NCI-H1694 (cell line): Measurements from ENCODE around the gene CX3CR1.
"Not testable (repeated sequence)": the region's sequence is repeated elsewhere in the genome, so short reads cannot be mapped to it uniquely, and the experiment has no call there.

Source experiments
- DNase-seq: peaks from one replicate; lab custom pipeline; 2025; lab: John Stamatoyannopoulos, UW

CX3CR1 gene

DNA sequence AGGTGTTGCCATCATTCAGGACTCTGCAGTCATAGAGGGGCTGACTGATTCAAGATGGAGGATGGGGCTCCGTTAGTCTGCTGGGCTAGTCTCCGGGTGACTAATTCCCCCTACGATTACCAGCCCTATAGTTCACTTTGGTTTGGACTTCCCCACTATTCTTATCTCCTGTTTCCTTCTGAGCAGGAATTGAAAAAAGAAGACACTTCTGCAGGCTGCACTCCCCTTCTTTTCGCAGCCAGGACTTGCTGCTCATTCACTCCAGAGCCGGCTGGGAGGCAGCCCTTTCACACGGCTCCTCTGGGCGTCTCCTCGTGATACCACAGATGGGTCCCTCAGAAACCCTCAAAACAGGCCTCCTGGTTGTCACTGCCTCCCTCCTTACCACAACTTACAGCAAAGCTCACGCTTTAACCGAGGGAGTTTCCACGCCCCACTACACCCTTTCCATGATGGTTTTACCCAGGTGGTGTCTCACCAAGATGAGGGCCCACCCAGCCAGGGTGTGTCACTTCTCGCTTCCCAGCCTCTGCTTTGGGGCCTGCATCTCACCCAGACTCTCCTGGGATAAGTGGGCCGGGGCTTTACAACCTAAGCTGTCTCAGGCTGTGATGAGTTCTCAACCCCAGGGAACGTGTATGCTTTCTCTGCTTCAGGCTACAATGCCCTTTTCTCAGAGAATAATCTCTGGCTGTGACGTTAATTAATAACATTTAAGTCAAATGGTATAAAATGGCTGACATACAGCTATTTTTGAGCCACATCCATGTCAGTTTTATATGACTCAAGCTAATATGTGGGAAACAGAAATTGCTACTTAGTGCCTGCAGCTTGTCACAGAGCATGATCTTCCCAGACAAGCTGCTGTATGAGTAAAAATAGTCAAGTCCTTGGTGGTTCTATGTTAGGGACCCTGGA lies 11.9 kb downstream of the CX3CR1 start:
- DNase-seq, result no peak

DNA sequence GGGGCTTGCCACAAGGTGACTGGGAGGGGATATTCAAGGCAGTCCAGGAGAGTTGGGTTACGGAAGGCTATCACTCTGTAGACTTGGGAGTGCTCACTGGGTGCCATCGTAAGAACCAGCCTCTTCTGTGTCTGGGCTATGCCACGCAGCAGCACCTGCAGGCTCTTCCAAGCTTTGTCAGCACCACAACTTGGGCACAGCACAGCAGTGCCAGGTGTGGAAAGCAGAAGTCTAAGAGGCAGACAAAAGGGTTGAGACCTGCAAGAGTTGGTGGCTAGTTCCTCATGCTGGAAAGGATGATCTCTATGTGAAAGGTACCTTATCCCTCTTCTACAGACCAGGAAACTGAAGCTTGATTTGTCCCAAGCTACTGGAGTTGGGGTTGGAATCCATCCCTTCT lies 15.8 kb downstream of the CX3CR1 start:
- DNase-seq, result no peak

GRCh38 chr3:39263576-39263975 lies 16.3 kb downstream of the CX3CR1 start:
- no peak for DNase-seq

DNA sequence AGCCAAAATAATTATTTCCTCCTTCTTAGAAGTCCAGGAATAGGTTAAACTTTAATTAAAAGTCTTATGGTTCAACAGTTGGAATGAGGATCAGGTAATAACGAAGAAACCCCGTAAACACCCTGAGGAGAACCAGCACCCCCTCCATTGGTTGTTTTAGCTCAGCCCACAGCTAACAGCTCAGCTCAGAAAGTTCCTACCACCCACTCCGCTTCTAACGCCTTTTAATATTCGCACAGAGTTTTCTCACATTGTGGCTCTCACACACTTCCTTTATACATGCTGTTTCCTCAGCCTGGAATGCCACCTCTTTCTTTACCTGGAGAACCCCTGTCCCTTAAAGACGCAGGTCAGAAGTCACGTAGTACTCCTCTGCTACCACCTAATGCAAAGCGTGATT lies 17.0 kb downstream of the CX3CR1 start:
- no peak for DNase-seq

GRCh38 chr3:39261726-39262125 lies 18.1 kb downstream of the CX3CR1 start:
- DNase-seq, result no peak

DNA sequence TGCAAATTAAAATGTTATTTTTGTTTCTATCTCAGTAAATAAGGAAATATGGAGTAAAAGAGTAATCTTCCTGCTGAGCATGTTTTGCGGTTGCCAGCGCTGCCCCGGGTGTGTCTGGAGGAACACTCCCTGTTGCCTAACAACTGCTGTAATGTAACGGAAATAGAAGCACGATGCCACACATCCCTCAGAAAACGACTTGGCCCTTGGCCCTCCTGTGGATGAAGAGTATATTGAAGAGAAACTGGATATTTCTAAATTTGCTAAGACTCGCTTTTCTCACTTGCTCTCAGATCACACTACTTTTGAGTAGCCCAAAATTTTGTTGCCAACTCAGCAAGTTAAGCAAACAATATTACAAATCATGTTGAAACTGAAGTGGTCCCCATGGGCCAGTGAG lies 18.9 kb downstream of the CX3CR1 start:
- no peak for DNase-seq

DNA sequence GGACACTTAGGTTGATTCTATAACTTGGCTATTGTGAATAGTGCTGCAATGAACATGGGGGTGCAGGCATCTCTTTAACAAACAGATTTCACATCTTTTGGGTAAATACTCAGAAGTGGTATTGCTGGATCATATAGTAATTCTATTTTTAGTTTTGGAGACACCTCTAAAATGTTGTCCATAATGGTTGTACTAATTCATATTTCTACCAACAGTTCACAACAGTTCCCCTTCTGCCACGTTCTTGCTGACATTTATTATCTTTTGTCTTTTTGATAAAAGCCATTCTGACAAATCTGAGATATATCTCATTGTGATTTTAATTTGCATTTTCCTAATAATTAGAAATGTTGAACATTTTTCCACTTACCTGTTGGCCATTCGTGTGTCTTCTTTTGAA lies 19.5 kb downstream of the CX3CR1 start:
- DNase-seq, result no peak

DNA sequence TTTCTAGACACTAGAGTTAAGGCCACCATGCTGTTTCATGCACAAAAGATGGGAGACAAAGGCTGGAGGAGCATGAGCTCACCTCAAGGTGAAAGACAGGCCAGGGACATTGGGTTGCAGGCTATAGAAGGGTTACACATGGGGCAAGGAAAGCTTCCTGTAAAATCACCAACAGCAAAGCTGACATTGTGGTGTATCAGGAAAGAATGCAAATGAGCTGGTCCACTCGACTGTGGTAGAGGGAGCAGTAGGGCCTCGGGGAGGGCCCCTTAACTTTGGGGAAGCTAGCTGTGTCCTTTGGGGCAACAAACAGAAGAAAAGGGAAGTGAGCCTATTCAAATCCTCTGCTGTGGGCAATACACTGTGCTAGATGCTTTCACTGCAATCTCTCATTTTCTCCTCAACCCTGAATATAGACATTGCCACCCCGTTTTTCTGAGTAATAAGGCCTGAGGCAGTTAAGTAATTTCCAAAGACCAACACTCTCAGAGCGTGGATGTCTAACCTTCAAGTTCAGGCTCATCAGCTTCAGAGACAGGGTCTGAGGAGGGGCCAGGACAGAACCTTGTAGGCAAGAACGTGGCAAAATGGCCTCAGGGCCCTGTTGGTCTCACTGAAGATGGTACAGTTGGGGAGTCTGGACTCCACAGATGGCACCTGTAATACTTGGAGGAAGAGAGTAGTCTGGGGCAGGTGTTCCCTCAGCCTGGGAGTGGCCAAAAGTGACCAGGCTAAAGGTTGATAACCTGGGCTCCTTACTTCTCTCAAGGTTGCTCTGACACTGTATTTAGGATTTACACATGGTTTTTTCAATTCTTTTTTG lies 24.1 kb downstream of the CX3CR1 start:
- no peak for DNase-seq

DNA sequence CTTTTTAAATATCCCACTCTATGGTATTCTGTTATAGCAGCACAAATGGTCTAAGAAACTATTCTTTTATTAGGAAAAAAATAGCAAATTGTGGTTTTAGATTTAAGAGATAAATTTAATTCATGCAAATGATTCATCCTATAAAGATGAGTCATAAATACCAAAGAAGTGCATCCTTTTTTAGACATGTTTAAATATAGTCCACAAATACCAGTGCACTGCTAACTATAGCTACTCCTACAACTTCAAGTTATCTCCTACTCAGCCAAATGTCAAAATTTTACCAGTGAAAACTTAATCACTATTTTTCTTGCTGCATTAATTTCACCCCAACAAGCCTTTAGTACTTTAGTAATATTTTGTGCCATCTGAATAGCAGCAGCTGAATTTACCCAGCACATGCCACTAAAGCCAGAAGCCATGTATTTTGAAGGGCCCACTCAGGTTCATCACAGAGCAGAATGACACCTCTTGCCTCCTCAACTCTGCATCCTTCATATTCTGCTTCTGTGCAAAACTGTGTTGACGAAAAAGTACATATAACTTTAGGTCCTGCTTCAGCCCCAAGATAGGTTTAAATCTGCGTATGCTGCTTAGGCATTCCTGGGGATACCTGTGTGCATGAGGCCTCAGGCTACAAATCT lies 24.9 kb downstream of the CX3CR1 start:
- no peak for DNase-seq

DNA sequence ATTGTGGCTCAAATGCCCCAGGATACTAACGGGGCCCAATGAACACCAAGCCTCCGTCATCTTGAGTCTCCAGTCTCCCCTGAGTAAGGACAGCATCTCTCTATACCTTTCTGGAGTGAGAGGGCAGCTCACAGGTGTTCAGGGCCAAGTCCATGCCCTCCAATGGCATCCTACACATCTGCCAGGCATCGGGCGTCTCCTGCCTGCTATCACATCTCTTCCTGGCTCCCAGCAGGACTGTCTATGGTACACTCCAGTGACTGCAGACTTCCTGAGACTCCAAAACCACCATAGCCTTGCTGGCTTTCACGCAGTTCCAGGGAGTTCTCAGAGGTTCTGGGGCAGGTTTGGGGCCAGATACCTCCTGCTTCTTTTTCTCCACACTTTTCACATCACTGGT lies 28.3 kb downstream of the CX3CR1 start:
- no peak for DNase-seq

- no peak for DNase-seq
Measured at GRCh38 chr3:39250116-39250747, 29.6 kb downstream of the CX3CR1 start.

GRCh38 chr3:39249453-39250115 lies 30.3 kb downstream of the CX3CR1 start:
- DNase-seq, result no peak

GRCh38 chr3:39241561-39241960 lies 38.3 kb downstream of the CX3CR1 start:
- DNase-seq, result no peak

GRCh38 chr3:39237027-39237426 lies 42.8 kb downstream of the CX3CR1 start:
- DNase-seq, result no peak

DNA sequence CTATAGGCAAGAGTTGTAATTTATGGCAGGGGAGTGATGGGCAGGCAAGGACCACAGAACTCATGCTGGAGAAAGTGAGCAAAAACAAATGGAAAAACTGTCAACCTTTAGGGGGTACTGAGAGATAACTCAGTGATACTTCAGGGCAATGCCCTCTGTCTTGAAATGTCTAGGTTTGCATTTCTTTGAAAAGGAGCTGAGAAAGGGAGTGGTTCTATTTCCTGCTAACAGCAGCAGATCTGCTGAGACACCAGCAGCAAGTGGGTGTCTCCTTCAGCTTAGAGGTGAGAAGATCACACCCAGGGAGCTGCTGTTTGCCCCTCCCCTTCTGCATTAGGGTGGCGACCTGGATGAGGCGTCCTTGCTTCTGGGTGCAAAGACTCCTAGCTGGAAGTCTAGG lies 45.2 kb downstream of the CX3CR1 start:
- DNase-seq, result no peak

GRCh38 chr3:39232859-39233258 lies 47.0 kb downstream of the CX3CR1 start:
- no peak for DNase-seq

DNA sequence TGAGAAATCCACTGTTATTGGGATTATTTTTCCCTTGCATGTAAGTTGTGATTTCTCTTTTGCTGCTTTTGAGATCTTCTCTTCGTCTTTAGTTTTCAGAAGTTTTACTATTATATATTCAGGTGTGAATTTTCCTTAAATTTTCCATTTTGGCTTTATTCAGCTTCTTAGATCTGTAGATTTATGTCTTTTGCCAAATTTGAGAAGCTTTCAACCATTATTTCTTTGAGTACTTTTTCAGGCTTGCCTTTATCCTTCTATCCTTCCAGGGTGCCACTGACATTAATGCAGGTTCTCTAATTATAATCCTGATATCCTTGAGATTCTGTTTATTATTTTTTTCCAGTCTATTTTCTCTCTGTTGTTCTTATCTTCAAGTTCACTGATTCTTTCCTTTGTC lies 49.4 kb downstream of the CX3CR1 start:
- DNase-seq, result no peak

DNA sequence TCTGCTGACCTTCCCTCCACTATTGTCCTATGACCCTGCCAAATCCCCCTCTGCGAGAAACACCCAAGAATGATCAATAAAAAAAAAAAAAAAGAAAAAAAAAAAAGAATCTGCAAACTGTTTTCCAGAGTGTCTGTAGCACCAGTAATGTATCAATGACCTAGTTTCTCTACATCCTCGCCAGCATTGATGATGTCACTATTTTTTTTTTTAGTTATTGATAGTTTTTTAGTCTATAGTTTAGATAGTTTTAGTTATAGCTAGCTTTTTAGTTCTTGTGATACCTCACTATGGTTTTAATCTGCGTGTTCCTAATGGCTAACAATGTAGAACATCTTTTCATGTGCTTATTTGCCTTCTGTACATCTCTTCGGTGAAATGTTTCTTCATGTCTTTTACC lies 51.3 kb downstream of the CX3CR1 start:
- no peak for DNase-seq

GRCh38 chr3:39227596-39227995 lies 52.2 kb downstream of the CX3CR1 start:
- DNase-seq, result not testable (repeated sequence)

- no peak for DNase-seq
Measured at GRCh38 chr3:39226106-39226741, 53.6 kb downstream of the CX3CR1 start.

- DNase-seq, result no peak
Measured at GRCh38 chr3:39224288-39224687, 55.5 kb downstream of the CX3CR1 start.
